ENCODE results near the gene MTIF2. TPM values are rescaled to one million over a fixed set of nuclear protein-coding genes. Genes with fewer than 3 reads are reported as not detected.

Gene MTIF2
- total RNA-seq, 1 experiment from 2014 or later: 49.6 TPM

GRCh38 chr2:55231546-55232083 is 37.4 kb downstream of the MTIF2 start:
- Histone ChIP-seq H2AFZ (ENCODE audit: low read length) (peak overlapping the region; percentile 94), H3K9me2 (replicated peaks; ENCODE audit: low read length) (no peaks in the 10 kb centered on the region), H3K27ac (ENCODE audit: low read length) (peak overlapping the region; percentile 85), H3K79me2 (ENCODE audit: low read length) (peaks cover 71% of the 10 kb centered on the region), H3K9ac (ENCODE audit: low read length) (peak overlapping the region; percentile 99), H3F3A (ENCODE audit: low read length, unreplicated experiment) (peaks cover 7% of the 10 kb centered on the region), H3K9me3 (ENCODE audit: low read length) (no peaks in the 10 kb centered on the region), H4K20me1 (ENCODE audit: low read length) (peaks cover 35% of the 10 kb centered on the region), H3K4me1 (ENCODE audit: insufficient read depth, low read length) (peaks cover 25% of the 10 kb centered on the region), H3K36me3 (ENCODE audit: low read depth, low read length) (peaks cover 37% of the 10 kb centered on the region), H3K4me2 (ENCODE audit: low read length) (peak overlapping the region; percentile 100), H3K27me3 (ENCODE audit: low read length) (no peaks in the 10 kb centered on the region), H3K4me3 (ENCODE audit: low read length) (peak overlapping the region; percentile 98)
- peak; percentile 27 for ATAC-seq
- intact Hi-C loops (cut with micrococcal nuclease): loop anchor here (10.0 kb wide), 1 partner anchor 283 kb away; the partner anchor contains the start of gene CFAP36
- no peak for DNase-seq
- ChIA-PET CTCF (no interaction called here), POLR2A (ENCODE audit: unreplicated experiment) (no interaction called here)
- TSS peak; percentile 74 for BruUV-seq (replicated peaks)
- TF ChIP-seq EZH2 (IDR thresholded peaks at IDR 0.05; ENCODE audit: low read length, unreplicated experiment): no peak
- no peak for TF ChIP-seq CTCF (conservative IDR thresholded peaks at IDR 0.05; ENCODE audit: low read depth, low read length)
- TF ChIP-seq EZH2phosphoT487 (IDR thresholded peaks at IDR 0.05; ENCODE audit: borderline replicate concordance, low read length): no peak

- TF ChIP-seq EZH2phosphoT487 (IDR thresholded peaks at IDR 0.05; ENCODE audit: borderline replicate concordance, low read length) (no peak), EZH2 (IDR thresholded peaks at IDR 0.05; ENCODE audit: low read length, unreplicated experiment) (no peak), CTCF (conservative IDR thresholded peaks at IDR 0.05; ENCODE audit: low read depth, low read length) (no peak)
- Histone ChIP-seq H3K4me1 (ENCODE audit: insufficient read depth, low read length) (peaks cover 25% of the 10 kb centered on the region), H2AFZ (ENCODE audit: low read length) (no peak overlapping the region), H3K9me3 (ENCODE audit: low read length) (no peaks in the 10 kb centered on the region), H3F3A (ENCODE audit: low read length, unreplicated experiment) (no peaks in the 10 kb centered on the region), H3K27me3 (ENCODE audit: low read length) (no peaks in the 10 kb centered on the region), H3K4me2 (ENCODE audit: low read length) (peak overlapping the region; percentile 100), H3K27ac (ENCODE audit: low read length) (no peak overlapping the region), H3K79me2 (ENCODE audit: low read length) (peaks cover 65% of the 10 kb centered on the region), H3K9ac (ENCODE audit: low read length) (no peak overlapping the region), H3K9me2 (replicated peaks; ENCODE audit: low read length) (no peaks in the 10 kb centered on the region), H4K20me1 (ENCODE audit: low read length) (peaks cover 26% of the 10 kb centered on the region), H3K4me3 (ENCODE audit: low read length) (peak overlapping the region; percentile 98; the same call in 1 of the 2 replicates), H3K36me3 (ENCODE audit: low read depth, low read length) (peaks cover 26% of the 10 kb centered on the region)
- DNase-seq (no peak), ATAC-seq (no peak)
- ChIA-PET POLR2A (ENCODE audit: unreplicated experiment) (no interaction called here), CTCF (no interaction called here)
- intact Hi-C loops (cut with micrococcal nuclease): loop anchor here (10.0 kb wide), 1 partner anchor 284 kb away; the partner anchor contains the start of gene CFAP36
- no TSS peak for BruUV-seq (replicated peaks)
Observed at GRCh38 chr2:55230551-55230950, 38.5 kb downstream of the MTIF2 start.

GRCh38 chr2:55229221-55229620 is 39.8 kb downstream of the MTIF2 start:
- no TSS peak for BruUV-seq (replicated peaks)
- Histone ChIP-seq H3K79me2 (ENCODE audit: low read length) (peaks cover 51% of the 10 kb centered on the region), H3K4me3 (ENCODE audit: low read length) (no peak overlapping the region), H3K27me3 (ENCODE audit: low read length) (no peaks in the 10 kb centered on the region), H2AFZ (ENCODE audit: low read length) (no peak overlapping the region), H3F3A (ENCODE audit: low read length, unreplicated experiment) (no peaks in the 10 kb centered on the region), H3K9me2 (replicated peaks; ENCODE audit: low read length) (no peaks in the 10 kb centered on the region), H4K20me1 (ENCODE audit: low read length) (peaks cover 13% of the 10 kb centered on the region), H3K9me3 (ENCODE audit: low read length) (no peaks in the 10 kb centered on the region), H3K36me3 (ENCODE audit: low read depth, low read length) (peaks cover 13% of the 10 kb centered on the region), H3K9ac (ENCODE audit: low read length) (no peak overlapping the region), H3K27ac (ENCODE audit: low read length) (no peak overlapping the region), H3K4me2 (ENCODE audit: low read length) (no peak overlapping the region), H3K4me1 (ENCODE audit: insufficient read depth, low read length) (peaks cover 15% of the 10 kb centered on the region)
- DNase-seq (no peak), ATAC-seq (no peak)
- ChIA-PET POLR2A (ENCODE audit: unreplicated experiment) (no interaction called here), CTCF (interaction anchor here (0.6 kb wide), 1 partner anchor 185 kb away, joined by 3 read pairs; no protein-coding TSS in a partner anchor)
- no peak for TF ChIP-seq CTCF (conservative IDR thresholded peaks at IDR 0.05; ENCODE audit: low read depth, low read length)
- TF ChIP-seq EZH2 (IDR thresholded peaks at IDR 0.05; ENCODE audit: low read length, unreplicated experiment): no peak
- intact Hi-C loops (cut with micrococcal nuclease): no loop called here
